Kidney (tissue), 14 donors: Measurements from ENCODE around the gene POR. TPM values are rescaled to one million over a fixed set of nuclear protein-coding genes. Genes with fewer than 3 reads are reported as not detected.

Experiments
- DNase-seq, 5 donors: peaks; one replicate each; pipeline ENCODE4 v3.0.0-alpha.2; 2013 to 2020
- FAIRE-seq: peaks from 2 replicates; lab custom pipeline; 2012; peaks lifted over from hg19 to GRCh38; lab: Jason Lieb, UNC
- H3K27ac ChIP-seq, 2 donors: one replicate each; pipeline ENCODE4 v1.7.0; 2013; ENCODE audit warnings: low read depth in 2 of 2, low read length in 2 of 2, inconsistent platforms in 1 of 2
- H3K27me3 ChIP-seq: one replicate; pipeline ENCODE4 v1.7.1; 2013; ENCODE audit warnings: low read length, inconsistent platforms; ENCODE audit not compliant: control insufficient read depth, insufficient read depth
- H3K36me3 ChIP-seq, 3 donors: one replicate each; pipeline versions ENCODE4 v1.7.0 to v1.7.1; 2013; ENCODE audit warnings: low read length in 3 of 3, control low read depth in 1 of 3, inconsistent platforms in 1 of 3; ENCODE audit not compliant: insufficient read depth in 3 of 3, control insufficient read depth in 2 of 3
- H3K4me1 ChIP-seq, 3 donors: one replicate each; pipeline versions ENCODE4 v1.7.0 to v1.7.1; 2013; ENCODE audit warnings: low read length in 3 of 3, inconsistent platforms in 1 of 3, low read depth in 1 of 3; ENCODE audit not compliant: control insufficient read depth in 2 of 3, insufficient read depth in 2 of 3
- H3K4me3 ChIP-seq, 3 donors: one replicate each; pipeline versions ENCODE4 v1.7.0 to v1.8.1; 2013; ENCODE audit warnings: low read length in 3 of 3, control low read depth in 1 of 3, inconsistent platforms in 1 of 3
- H3K9ac ChIP-seq, 3 donors: one replicate each; pipeline versions ENCODE4 v1.7.0 to v1.7.1; 2013; ENCODE audit warnings: low read length in 3 of 3, control low read depth in 1 of 3, inconsistent platforms in 1 of 3
- H3K9me3 ChIP-seq, 3 donors: one replicate each; pipeline versions ENCODE4 v1.7.0 to v1.7.1; 2013; ENCODE audit warnings: low read length in 3 of 3, control low read depth in 1 of 3, inconsistent platforms in 1 of 3; ENCODE audit not compliant: control insufficient read depth in 2 of 3, insufficient read depth in 1 of 3
- CTCF ChIP-seq: IDR thresholded peaks from 3 replicates; pipeline ENCODE4 v1.5.1; 2012; ENCODE audit warnings: mild to moderate bottlenecking, moderate library complexity, borderline replicate concordance; ENCODE audit not compliant: insufficient read depth; ENCODE audit errors: extremely low read depth
- intact Hi-C: fragments of 100-400 bp; cut with DNase I; formaldehyde crosslinking; loops from one replicate; pipeline ENCODE4 v1.11.1; 2022
- polyA plus RNA-seq: library from polyadenylated mRNA; stranded (reverse); fragments of 350-450 nt; fragmentation: Illumina TruSeq; extraction: RNeasy Lipid Tissue Mini Kit (QIAGEN cat#74804); gene quantifications from one replicate; pipeline ENCODE4 v1.2.3, GENCODE V29; 2014; ENCODE audit warnings: low read depth, low replicate concordance; ENCODE audit not compliant: insufficient read depth
- total RNA-seq: library from RNA; stranded (reverse); fragmentation: NEBNext Ultra II Directional; extraction: Animal tissue kit (Norgen Biotek cat#: 25700); gene quantifications from one replicate; pipeline ENCODE4 v1.2.1, GENCODE V29; 2021
- donor health status: control.
- donor health status: control.
- donor health status: control.
- donor health status: control.
- donor health status: control.
- donor health status: DM: yes; HTN: yes; CAD: no.
- donor health status: Normal renal cell carcinoma (clear cell type).

POR gene
- total and polyA plus RNA-seq, 2 donors from 2014 or later: 122 to 130 TPM

GRCh38 chr7:75878769-75879611, 36.0 kb upstream of the POR start, which contains the start of gene RHBDD2:
Gene RHBDD2, plus strand, starts transcription at chr7:75879034. Its CDS starts 49 bp downstream, at chr7:75879083.
- FAIRE-seq (no peak), DNase-seq (peak; percentile 96 to 99 (median 98))
- Histone ChIP-seq H3K4me3 (peak within 1 kb of the TSS; percentile 94 to 98 (median 97)), H3K4me1 (peaks cover 4 to 14% (median 10%) of the 10 kb centered on the region in 3 donors), H3K27me3 (no peaks in the 10 kb centered on the region), H3K36me3 (peaks cover 4 to 18% (median 14%) of the 10 kb centered on the region in 3 donors), H3K9me3 (no peaks in the 10 kb centered on the region), H3K27ac (peak within 1 kb of the TSS; percentile 79 to 92), H3K9ac (peak within 1 kb of the TSS; percentile 50 to 96 (median 87))
- intact Hi-C loops: no loop called here
- peak; percentile 31 for TF ChIP-seq CTCF

GRCh38 chr7:75879771-75880184, 35.2 kb upstream of the POR start:
- peak overlapping the region; percentile 94 to 98 (median 97) for H3K4me3 ChIP-seq
- no peak for DNase-seq

GRCh38 chr7:75880242-75880641, 34.7 kb upstream of the POR start:
- H3K36me3 ChIP-seq: peaks cover 10 to 27% (median 20%) of the 10 kb centered on the region in 3 donors
- peaks cover 4 to 14% (median 10%) of the 10 kb centered on the region in 3 donors for H3K4me1 ChIP-seq
- DNase-seq (no peak), FAIRE-seq (no peak)
- TF ChIP-seq CTCF: no peak
- H3K27me3 ChIP-seq: no peaks in the 10 kb centered on the region
- peak overlapping the region in 1 of 3 donors; percentile 96 for H3K9ac ChIP-seq
- intact Hi-C loops: no loop called here
- no peak overlapping the region for H3K27ac ChIP-seq
- H3K9me3 ChIP-seq: no peaks in the 10 kb centered on the region
- peak overlapping the region in 2 of 3 donors; percentile 25 to 98 for H3K4me3 ChIP-seq

More at GRCh38 chr7:75879771-75880184, 35.2 kb upstream of the POR start:
- TF ChIP-seq CTCF: no peak
- H3K9ac ChIP-seq: peak overlapping the region; percentile 30 to 96 (median 87)
- H3K4me1 ChIP-seq: peaks cover 4 to 14% (median 10%) of the 10 kb centered on the region in 3 donors
- intact Hi-C loops: no loop called here
- H3K27ac ChIP-seq: peak overlapping the region; percentile 62 to 82
- peaks cover 10 to 24% (median 20%) of the 10 kb centered on the region in 3 donors for H3K36me3 ChIP-seq
- FAIRE-seq: no peak
- H3K27me3 ChIP-seq: no peaks in the 10 kb centered on the region
- H3K9me3 ChIP-seq: no peaks in the 10 kb centered on the region
